GM20431 (cell line): ENCODE results near the gene PLAC1.

Experiments
- in situ Hi-C: fragments of 300-500 bp; cut with MseI, MboI; formaldehyde crosslinking; loops from one replicate; pipeline ENCODE4 v1.15.0; 2020; ENCODE audit warnings: low sequenced_read_pairs; ENCODE audit not compliant: unreplicated experiment

The PLAC1 gene

GRCh38 chrX:134671294-134671693 lies 13.0 kb upstream of the PLAC1 start:
- in situ Hi-C loops = no loop called here

DNA sequence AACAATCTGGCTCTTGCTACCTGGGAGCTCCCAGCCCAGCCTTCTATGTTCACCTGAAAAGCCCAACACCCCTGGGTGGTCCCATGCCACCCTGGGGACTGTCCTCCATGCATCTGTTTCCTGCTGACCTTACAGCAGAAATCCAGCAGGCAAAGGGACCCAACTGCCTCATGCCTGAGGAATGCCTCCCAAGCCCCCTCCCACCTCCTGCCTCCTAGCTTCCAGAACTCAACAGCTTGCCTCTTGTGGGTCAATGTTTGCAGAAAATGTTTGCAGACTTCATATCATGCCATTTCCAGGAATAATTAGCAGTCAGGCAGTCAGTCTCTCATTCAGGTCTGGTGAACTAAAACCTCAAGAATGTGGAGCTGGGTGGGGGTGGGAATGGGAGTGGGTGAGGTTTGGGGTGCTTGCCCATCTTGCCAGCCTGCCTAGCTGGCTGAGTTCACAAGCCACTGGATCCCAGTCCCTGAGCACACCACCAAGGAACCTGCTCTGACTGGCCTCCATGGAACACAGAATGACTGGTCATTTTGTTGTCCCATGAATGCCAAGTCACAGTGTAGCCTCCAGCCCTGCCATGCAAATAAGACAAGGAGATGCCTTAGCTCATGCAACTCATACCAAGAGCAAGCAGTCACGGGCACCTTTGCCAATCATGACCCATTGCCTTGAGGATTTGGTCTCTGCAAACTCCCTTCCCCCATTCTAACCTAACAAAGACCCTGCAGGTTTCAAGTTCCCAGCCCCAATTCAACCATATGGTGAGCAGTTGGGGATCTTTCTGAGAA lies 12.1 kb upstream of the PLAC1 start:
- in situ Hi-C loops = no loop called here

DNA sequence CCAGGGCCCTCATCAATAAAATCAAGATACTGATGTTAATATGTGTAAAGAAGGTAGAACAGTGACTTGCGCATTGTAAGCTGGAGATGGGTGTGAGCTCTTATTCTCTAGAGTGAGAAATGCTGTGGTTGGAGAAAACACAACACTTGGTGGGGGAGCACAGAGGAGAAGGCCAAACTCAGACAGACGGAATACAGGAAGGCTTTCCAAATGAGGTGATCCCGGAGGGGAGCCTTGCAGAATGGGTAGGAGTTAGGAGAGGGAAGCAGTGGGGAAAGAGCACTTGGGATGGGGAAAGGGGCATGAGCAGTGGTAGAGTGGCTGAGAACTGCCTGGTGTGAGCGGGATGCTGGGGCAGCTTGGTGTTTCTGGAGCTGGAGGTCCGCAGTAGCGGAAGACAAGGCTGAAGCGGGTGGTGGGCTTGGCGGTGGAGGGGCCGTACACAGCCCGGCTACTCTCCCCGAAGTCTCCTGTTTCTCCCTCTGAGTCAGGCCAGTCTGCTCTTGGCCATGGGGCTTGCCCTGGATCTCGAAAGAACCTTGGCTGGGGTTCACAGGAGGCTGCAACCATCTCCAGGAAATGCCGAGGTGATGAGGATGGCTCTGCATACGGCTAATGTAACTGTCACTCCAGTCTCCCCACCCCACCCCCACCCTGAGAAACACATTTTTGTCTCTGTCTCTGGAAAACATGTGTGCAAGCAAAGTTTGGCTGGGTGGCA lies 11.3 kb upstream of the PLAC1 start:
- in situ Hi-C loops = no loop called here

GRCh38 chrX:134664202-134664601 lies 5.9 kb upstream of the PLAC1 start:
- in situ Hi-C loops = no loop called here

- in situ Hi-C loops = no loop called here
Measured at GRCh38 chrX:134661295-134661694, 3.0 kb upstream of the PLAC1 start.

- in situ Hi-C loops = no loop called here
Measured at GRCh38 chrX:134660627-134661026, 2.4 kb upstream of the PLAC1 start.

GRCh38 chrX:134659761-134660160 lies 1.5 kb upstream of the PLAC1 start:
- in situ Hi-C loops = no loop called here

GRCh38 chrX:134658760-134659023 lies 421 bp upstream of the PLAC1 start:
- in situ Hi-C loops = no loop called here

GRCh38 chrX:134654398-134655012 lies 3.8 kb downstream of the PLAC1 start:
- in situ Hi-C loops = no loop called here

GRCh38 chrX:134653835-134654234 lies 4.4 kb downstream of the PLAC1 start:
- in situ Hi-C loops = no loop called here

GRCh38 chrX:134650701-134651100 lies 7.6 kb downstream of the PLAC1 start:
- in situ Hi-C loops = no loop called here

DNA sequence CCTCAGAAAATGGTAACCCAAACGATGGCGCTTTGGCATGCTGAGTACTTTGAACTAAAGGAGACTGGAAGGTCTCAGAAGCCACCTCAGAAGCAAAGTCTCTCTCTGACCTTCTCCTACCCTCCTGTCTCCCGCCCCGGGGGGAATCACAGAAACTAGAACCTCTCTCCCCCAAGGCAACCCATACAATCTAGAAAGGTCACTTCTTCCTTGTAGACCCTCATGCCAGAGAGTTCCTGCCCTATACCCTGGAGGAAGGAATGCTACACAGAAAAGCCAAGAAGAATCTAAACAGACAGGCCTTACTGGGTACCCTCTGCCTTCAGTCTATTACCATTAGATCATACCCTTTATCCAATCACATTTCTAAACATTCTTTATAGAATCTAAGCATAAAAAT lies 8.5 kb downstream of the PLAC1 start:
- in situ Hi-C loops = no loop called here

GRCh38 chrX:134647477-134647877 lies 10.8 kb downstream of the PLAC1 start:
- in situ Hi-C loops = no loop called here

GRCh38 chrX:134646691-134647090 lies 11.6 kb downstream of the PLAC1 start:
- in situ Hi-C loops = no loop called here

DNA sequence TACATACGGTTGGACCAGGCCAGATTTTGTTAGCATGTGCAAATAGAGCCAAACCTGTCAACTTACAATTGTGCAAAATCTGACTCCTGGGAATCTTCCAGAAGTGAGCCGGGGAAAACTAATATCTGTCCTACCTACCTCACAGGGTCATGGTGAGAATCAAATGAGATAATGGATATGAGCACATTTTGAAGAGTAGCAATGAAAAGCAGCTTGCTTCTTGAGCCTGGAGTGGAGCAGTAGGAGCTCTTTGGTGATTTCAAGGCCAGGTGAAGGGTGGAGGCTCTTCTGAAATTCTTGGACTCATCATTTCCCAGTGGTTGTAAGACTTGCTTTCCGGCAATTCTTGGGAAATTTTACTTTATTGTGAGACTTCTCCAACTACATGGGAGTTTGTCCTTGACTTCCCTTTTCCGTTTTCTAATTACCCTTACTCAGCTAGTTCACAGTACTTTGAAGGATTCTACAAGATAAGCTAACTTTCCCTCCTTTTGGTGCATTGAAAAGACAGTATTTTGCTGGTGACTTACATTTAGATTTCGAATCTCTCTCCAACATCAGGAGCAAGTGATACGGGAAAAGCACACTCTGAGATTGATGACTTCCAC lies 12.2 kb downstream of the PLAC1 start:
- in situ Hi-C loops = no loop called here

GRCh38 chrX:134642386-134642785 lies 15.9 kb downstream of the PLAC1 start:
- in situ Hi-C loops = no loop called here

DNA sequence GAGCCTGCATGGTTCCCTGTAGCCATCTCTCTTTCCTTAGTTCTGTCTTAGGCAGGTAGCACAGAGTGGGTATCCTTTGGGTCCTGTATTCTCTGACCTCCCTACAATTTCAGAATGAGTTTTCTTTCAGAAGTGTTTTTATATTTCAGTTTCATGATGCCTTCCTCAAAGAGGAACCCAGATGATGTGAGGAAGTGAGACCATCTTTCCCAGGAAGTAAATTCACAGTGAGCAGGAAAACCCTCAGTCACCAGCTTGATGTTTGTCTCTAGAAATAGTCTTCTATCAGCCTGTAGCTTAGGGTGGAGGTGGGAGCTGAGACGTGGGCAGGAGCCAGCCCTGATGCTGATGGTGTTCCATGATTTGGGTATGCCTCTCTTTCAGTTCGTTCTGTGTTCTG lies 16.9 kb downstream of the PLAC1 start:
- in situ Hi-C loops = no loop called here

DNA sequence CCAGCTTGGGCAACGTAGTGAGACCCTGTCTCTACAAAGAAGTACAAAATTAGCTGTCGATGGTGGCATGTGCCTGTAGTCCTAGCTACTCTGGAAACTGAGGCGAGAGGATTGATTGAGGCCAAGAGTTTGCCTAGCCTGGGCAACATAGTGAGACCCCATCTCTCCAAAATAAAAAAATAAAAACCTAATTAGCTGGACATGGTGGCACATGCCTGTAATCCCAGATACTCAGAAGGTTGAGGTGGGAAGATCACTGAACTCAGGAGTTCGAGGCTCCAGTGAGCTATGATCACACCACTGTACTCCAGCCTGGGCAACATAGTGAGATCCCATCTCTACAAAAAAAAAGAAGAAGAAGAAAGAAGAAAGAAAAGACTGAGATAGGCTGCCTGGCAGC lies 17.4 kb downstream of the PLAC1 start:
- in situ Hi-C loops = no loop called here

DNA sequence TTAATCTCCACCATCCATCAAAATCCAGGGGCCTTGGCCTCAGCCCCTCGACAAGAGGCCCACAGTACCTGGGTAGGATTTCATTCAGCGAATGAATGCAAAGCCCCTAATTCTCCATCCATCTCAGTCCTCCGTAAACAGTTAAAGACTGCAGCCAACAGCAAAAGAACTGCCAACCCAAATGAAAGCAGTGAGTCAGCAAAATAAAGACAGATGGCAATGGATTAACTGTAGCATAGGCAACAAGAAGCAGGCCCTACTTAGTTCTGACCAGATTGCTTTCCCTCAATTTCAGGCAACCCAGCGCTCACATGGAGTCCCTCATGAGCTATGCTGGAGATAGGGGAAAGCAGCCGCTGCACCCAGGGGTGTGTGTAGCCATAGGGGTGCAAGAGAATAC lies 21.4 kb downstream of the PLAC1 start:
- in situ Hi-C loops = no loop called here

- in situ Hi-C loops = no loop called here
Measured at GRCh38 chrX:134634691-134635090, 23.6 kb downstream of the PLAC1 start.

- in situ Hi-C loops = no loop called here
Measured at GRCh38 chrX:134633832-134634231, 24.4 kb downstream of the PLAC1 start.
